ENCODE measurements around the gene LTBP1. TPM values are rescaled to one million over a fixed set of nuclear protein-coding genes. Genes with fewer than 3 reads are reported as not detected.

Gene LTBP1
- total and polyA plus RNA-seq, 10 of the 15 experiments (the other 5 are each of a cell fraction or from before 2014, with no cell fraction given), result 0.01 to 0.28 (median 0.12) TPM; not detected in 2

- H3K36me3 ChIP-seq (ENCODE audit: control insufficient read depth in 2 of 2, insufficient read depth in 2 of 2, low read length in 1 of 2), result no peaks in the 10 kb centered on the region
- H3K9me3 ChIP-seq (replicated peaks; ENCODE audit: control insufficient read depth, insufficient read depth, low read length), result no peaks in the 10 kb centered on the region
- no peaks in the 10 kb centered on the region for H4K20me1 ChIP-seq (ENCODE audit: control insufficient read depth, insufficient read depth)
- CTCF ChIA-PET, result no interaction called here
- no peaks in the 10 kb centered on the region for H3K79me2 ChIP-seq (ENCODE audit: control insufficient read depth, insufficient read depth, low read length)
- in situ Hi-C loops (cut with MboI), result no loop called here
- RAD21 ChIA-PET (ENCODE audit: unreplicated experiment), result no interaction called here
- no TSS peak for BruUV-seq (replicated peaks)
- SMC1A ChIA-PET (ENCODE audit: uncharacterized antibody, unreplicated experiment), result no interaction called here
- no peak overlapping the region for H3K4me2 ChIP-seq (ENCODE audit: control insufficient read depth, insufficient read depth)
- DNase-seq (ENCODE audit: low read depth, low spot score), result no peak
- 0% methylated on average over 2 of the region's 2 CpGs for WGBS (ENCODE audit: insufficient coverage, insufficient replicate concordance, low lambda C conversion rate, missing lambda C conversion rate)
- FAIRE-seq, result no peak
- intact Hi-C loops (cut with micrococcal nuclease; ENCODE audit: unreplicated experiment), result no loop called here
- no peak overlapping the region for H3K9ac ChIP-seq (ENCODE audit: control insufficient read depth, insufficient read depth, low read length)
- TF ChIP-seq STAT3 (IDR thresholded peaks at IDR 0.05; ENCODE audit: low read depth, low read length), result no peak
- no peak for TF ChIP-seq CEBPB (IDR thresholded peaks at IDR 0.05; ENCODE audit: borderline replicate concordance in 1 of 2, low read depth in 2 of 2, low read length in 2 of 2)
- TF ChIP-seq ZBTB33 (IDR thresholded peaks at IDR 0.05), result no peak
- TF ChIP-seq NFYA (IDR thresholded peaks at IDR 0.05; ENCODE audit: borderline replicate concordance, low read depth, low read length), result no peak
- TF ChIP-seq SUZ12 (IDR thresholded peaks at IDR 0.05; ENCODE audit: unreplicated experiment), result no peak
- TF ChIP-seq, protein P1, sequence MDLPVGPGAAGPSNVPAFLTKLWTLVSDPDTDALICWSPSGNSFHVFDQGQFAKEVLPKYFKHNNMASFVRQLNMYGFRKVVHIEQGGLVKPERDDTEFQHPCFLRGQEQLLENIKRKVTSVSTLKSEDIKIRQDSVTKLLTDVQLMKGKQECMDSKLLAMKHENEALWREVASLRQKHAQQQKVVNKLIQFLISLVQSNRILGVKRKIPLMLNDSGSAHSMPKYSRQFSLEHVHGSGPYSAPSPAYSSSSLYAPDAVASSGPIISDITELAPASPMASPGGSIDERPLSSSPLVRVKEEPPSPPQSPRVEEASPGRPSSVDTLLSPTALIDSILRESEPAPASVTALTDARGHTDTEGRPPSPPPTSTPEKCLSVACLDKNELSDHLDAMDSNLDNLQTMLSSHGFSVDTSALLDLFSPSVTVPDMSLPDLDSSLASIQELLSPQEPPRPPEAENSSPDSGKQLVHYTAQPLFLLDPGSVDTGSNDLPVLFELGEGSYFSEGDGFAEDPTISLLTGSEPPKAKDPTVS (IDR thresholded peaks at IDR 0.05; ENCODE audit: low read depth, low read length), result no peak
- no peak for TF ChIP-seq MYC (IDR thresholded peaks at IDR 0.05; ENCODE audit: insufficient read depth, insufficient read length, insufficient replicate concordance, low read length, severe bottlenecking)
- no peak for TF ChIP-seq ESRRA (IDR thresholded peaks at IDR 0.05; ENCODE audit: low read length)
- no peak for TF ChIP-seq PML (IDR thresholded peaks at IDR 0.05; ENCODE audit: low read length)
- TF ChIP-seq, protein P2, sequence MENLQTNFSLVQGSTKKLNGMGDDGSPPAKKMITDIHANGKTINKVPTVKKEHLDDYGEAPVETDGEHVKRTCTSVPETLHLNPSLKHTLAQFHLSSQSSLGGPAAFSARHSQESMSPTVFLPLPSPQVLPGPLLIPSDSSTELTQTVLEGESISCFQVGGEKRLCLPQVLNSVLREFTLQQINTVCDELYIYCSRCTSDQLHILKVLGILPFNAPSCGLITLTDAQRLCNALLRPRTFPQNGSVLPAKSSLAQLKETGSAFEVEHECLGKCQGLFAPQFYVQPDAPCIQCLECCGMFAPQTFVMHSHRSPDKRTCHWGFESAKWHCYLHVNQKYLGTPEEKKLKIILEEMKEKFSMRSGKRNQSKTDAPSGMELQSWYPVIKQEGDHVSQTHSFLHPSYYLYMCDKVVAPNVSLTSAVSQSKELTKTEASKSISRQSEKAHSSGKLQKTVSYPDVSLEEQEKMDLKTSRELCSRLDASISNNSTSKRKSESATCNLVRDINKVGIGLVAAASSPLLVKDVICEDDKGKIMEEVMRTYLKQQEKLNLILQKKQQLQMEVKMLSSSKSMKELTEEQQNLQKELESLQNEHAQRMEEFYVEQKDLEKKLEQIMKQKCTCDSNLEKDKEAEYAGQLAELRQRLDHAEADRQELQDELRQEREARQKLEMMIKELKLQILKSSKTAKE (IDR thresholded peaks at IDR 0.05; ENCODE audit: low read depth, poor library complexity, severe bottlenecking), result no peak
- TF ChIP-seq IKZF2 (IDR thresholded peaks at IDR 0.05), result no peak
- no peak for ATAC-seq
- H3K4me1 ChIP-seq (ENCODE audit: control insufficient read depth, insufficient read depth, low read length), result no peaks in the 10 kb centered on the region
- POLR2A ChIA-PET, result no interaction called here
- peaks cover 0 to 1% of the 10 kb centered on the region in 2 experiments; a peak in 1 of 4 replicates for H3K27me3 ChIP-seq (replicated peaks in 1 of 2; ENCODE audit: control insufficient read depth in 2 of 2, insufficient read depth in 2 of 2, low read length in 1 of 2)
- no peak overlapping the region for H3K27ac ChIP-seq (ENCODE audit: control insufficient read depth, insufficient read depth)
- no peak overlapping the region for H3K4me3 ChIP-seq
- H2AFZ ChIP-seq (ENCODE audit: control insufficient read depth, low read depth, low read length), result no peak overlapping the region
Observed at GRCh38 chr2:32997705-32998104, 51.0 kb downstream of the LTBP1 start.

Data from GM12878 (cell line).